Measurements from ENCODE around the gene SMARCAL1.

- TF ChIP-seq POLR2AphosphoS5 (IDR thresholded peaks at IDR 0.05) (no peak), CTCF (IDR thresholded peaks at IDR 0.05) (no peak)
Observed at GRCh38 chr2:216478791-216479190, 66.5 kb downstream of the SMARCAL1 start.
